ENCODE data around the gene PIEZO2. TPM values are rescaled to one million over a fixed set of nuclear protein-coding genes. Genes with fewer than 3 reads are reported as not detected.

PIEZO2 gene
- total RNA-seq, 1 donor from 2014 or later = 50.1 TPM

- TF ChIP-seq CTCF (IDR thresholded peaks at IDR 0.05; ENCODE audit: partially characterized antibody, unreplicated experiment) = no peak
- DNase-seq = no peak
- Mint-ChIP-seq H3K9me3 (ENCODE audit: unreplicated experiment) (peaks cover 1% of the 10 kb centered on the region), H3K4me1 (ENCODE audit: low read depth, unreplicated experiment) (peaks cover 10% of the 10 kb centered on the region), H3K4me3 (ENCODE audit: unreplicated experiment) (no peak overlapping the region), H3K27ac (ENCODE audit: unreplicated experiment) (no peak overlapping the region), H3K27me3 (ENCODE audit: unreplicated experiment) (no peaks in the 10 kb centered on the region), H3K36me3 (ENCODE audit: unreplicated experiment) (no peaks in the 10 kb centered on the region)
Observed at GRCh38 chr18:10757946-10758345, 391.4 kb downstream of the PIEZO2 start.

GRCh38 chr18:10757349-10757748 lies 392.0 kb downstream of the PIEZO2 start:
- DNase-seq = no peak
- peaks cover 1% of the 10 kb centered on the region for H3K9me3 Mint-ChIP-seq (ENCODE audit: unreplicated experiment)
- TF ChIP-seq CTCF (IDR thresholded peaks at IDR 0.05; ENCODE audit: partially characterized antibody, unreplicated experiment) = no peak
- no peak overlapping the region for H3K4me3 Mint-ChIP-seq (ENCODE audit: unreplicated experiment)
- no peak overlapping the region for H3K27ac Mint-ChIP-seq (ENCODE audit: unreplicated experiment)
- H3K27me3 Mint-ChIP-seq (ENCODE audit: unreplicated experiment) = no peaks in the 10 kb centered on the region
- H3K4me1 Mint-ChIP-seq (ENCODE audit: low read depth, unreplicated experiment) = peaks cover 10% of the 10 kb centered on the region
- no peaks in the 10 kb centered on the region for H3K36me3 Mint-ChIP-seq (ENCODE audit: unreplicated experiment)

- Mint-ChIP-seq H3K4me3 (ENCODE audit: unreplicated experiment) (no peak overlapping the region), H3K36me3 (ENCODE audit: unreplicated experiment) (no peaks in the 10 kb centered on the region), H3K4me1 (ENCODE audit: low read depth, unreplicated experiment) (peaks cover 15% of the 10 kb centered on the region), H3K27ac (ENCODE audit: unreplicated experiment) (no peak overlapping the region), H3K9me3 (ENCODE audit: unreplicated experiment) (peaks cover 1% of the 10 kb centered on the region), H3K27me3 (ENCODE audit: unreplicated experiment) (no peaks in the 10 kb centered on the region)
- DNase-seq = no peak
- TF ChIP-seq CTCF (IDR thresholded peaks at IDR 0.05; ENCODE audit: partially characterized antibody, unreplicated experiment) = no peak
Observed at GRCh38 chr18:10755855-10756254, 393.5 kb downstream of the PIEZO2 start.

GRCh38 chr18:10754128-10754527 lies 395.2 kb downstream of the PIEZO2 start:
- TF ChIP-seq CTCF (IDR thresholded peaks at IDR 0.05; ENCODE audit: partially characterized antibody, unreplicated experiment) = no peak
- Mint-ChIP-seq H3K36me3 (ENCODE audit: unreplicated experiment) (no peaks in the 10 kb centered on the region), H3K4me3 (ENCODE audit: unreplicated experiment) (no peak overlapping the region), H3K27me3 (ENCODE audit: unreplicated experiment) (no peaks in the 10 kb centered on the region), H3K4me1 (ENCODE audit: low read depth, unreplicated experiment) (peaks cover 7% of the 10 kb centered on the region), H3K27ac (ENCODE audit: unreplicated experiment) (no peak overlapping the region), H3K9me3 (ENCODE audit: unreplicated experiment) (peaks cover 1% of the 10 kb centered on the region)
- no peak for DNase-seq

DNA sequence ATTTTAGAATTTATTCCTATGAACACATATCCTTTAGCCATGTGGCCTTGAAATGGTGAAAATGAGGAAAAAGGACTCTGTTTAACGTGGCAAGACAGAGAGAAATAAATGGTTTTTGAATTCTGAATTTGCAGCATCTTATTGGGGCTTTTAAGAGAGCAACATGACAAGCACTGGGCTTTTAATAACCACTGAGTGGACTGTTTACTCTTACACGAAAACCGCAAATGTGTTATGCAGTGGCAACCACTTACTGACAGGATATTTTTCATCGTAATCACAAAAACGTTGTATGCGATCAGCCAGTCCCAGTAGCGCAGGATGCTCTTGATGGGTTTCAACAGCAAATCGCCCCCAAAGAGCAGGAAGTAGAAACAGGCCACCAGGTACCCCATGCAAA lies 397.0 kb downstream of the PIEZO2 start:
- H3K27me3 Mint-ChIP-seq (ENCODE audit: unreplicated experiment) = no peaks in the 10 kb centered on the region
- H3K9me3 Mint-ChIP-seq (ENCODE audit: unreplicated experiment) = peaks cover 1% of the 10 kb centered on the region
- H3K4me3 Mint-ChIP-seq (ENCODE audit: unreplicated experiment) = no peak overlapping the region
- H3K27ac Mint-ChIP-seq (ENCODE audit: unreplicated experiment) = no peak overlapping the region
- DNase-seq = no peak
- TF ChIP-seq CTCF (IDR thresholded peaks at IDR 0.05; ENCODE audit: partially characterized antibody, unreplicated experiment) = no peak
- H3K4me1 Mint-ChIP-seq (ENCODE audit: low read depth, unreplicated experiment) = peaks cover 5% of the 10 kb centered on the region
- no peaks in the 10 kb centered on the region for H3K36me3 Mint-ChIP-seq (ENCODE audit: unreplicated experiment)

Measured in glutamatergic neuron (in vitro differentiated cells).